GM12874 (cell line): ENCODE data around the gene SHANK1.

Source experiments
- TF ChIP-seq, protein P1 (sequence below): IDR thresholded peaks from 2 replicates; pipeline ENCODE4 v1.5.1; 2011; ENCODE audit warnings: low read depth, mild to moderate bottlenecking, control low read depth, low read length, moderate library complexity; ENCODE audit not compliant: insufficient read depth

The SHANK1 gene

GRCh38 chr19:50719566-50719965 is at the start of gene SHANK1:
Gene SHANK1, minus strand, starts transcription at chr19:50719802. Its CDS starts 2,883 bp downstream, at chr19:50716919.
- TF ChIP-seq, protein P1, sequence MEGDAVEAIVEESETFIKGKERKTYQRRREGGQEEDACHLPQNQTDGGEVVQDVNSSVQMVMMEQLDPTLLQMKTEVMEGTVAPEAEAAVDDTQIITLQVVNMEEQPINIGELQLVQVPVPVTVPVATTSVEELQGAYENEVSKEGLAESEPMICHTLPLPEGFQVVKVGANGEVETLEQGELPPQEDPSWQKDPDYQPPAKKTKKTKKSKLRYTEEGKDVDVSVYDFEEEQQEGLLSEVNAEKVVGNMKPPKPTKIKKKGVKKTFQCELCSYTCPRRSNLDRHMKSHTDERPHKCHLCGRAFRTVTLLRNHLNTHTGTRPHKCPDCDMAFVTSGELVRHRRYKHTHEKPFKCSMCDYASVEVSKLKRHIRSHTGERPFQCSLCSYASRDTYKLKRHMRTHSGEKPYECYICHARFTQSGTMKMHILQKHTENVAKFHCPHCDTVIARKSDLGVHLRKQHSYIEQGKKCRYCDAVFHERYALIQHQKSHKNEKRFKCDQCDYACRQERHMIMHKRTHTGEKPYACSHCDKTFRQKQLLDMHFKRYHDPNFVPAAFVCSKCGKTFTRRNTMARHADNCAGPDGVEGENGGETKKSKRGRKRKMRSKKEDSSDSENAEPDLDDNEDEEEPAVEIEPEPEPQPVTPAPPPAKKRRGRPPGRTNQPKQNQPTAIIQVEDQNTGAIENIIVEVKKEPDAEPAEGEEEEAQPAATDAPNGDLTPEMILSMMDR = no peak

- TF ChIP-seq, protein P1 = no peak
Observed at GRCh38 chr19:50768277-50768676, 48.7 kb upstream of the SHANK1 start.

GRCh38 chr19:50764409-50764808 is 44.8 kb upstream of the SHANK1 start:
- TF ChIP-seq, protein P1 = no peak

- TF ChIP-seq, protein P1 = no peak
Observed at GRCh38 chr19:50759886-50760285, 40.3 kb upstream of the SHANK1 start.

GRCh38 chr19:50753879-50754278 is 34.3 kb upstream of the SHANK1 start:
- TF ChIP-seq, protein P1 = no peak

DNA sequence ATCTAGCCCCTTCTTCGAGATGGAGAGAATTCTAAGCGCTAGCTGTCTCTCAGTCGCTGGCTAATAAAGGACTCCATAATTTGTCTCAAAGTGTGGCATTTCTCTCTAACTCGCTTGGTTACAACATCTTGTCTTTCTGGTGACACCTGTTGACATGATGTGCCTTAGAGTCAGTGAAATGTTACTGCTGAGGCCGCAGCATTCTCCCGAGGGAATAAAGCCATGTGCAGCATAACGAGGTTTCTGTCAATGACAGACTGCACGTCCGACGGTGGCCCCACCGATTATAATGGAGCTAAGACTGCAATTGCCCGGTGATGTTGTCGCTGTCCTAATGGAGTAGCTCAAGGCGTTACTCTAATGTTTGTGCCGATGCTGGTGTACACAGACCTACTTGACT is 30.4 kb upstream of the SHANK1 start:
- TF ChIP-seq, protein P1 = no peak

DNA sequence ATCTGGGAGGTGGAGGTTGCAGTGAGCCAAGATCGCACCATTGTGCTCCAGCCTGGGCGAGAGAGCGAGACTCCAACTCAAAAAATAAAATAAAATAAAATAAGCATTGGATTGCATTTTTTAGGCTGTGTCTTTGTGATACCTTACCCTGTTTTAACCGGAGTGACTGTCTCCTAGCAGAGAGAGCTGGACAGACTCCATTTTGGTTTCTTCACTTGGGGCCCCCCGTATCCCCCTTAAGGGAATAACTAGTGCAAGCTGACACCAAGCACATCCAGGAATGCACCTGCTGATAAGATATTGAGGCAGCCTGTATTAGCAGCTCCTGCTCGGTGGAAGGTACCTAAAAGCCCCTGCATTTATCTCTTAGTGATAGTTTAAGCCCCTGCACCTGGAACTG is 29.9 kb upstream of the SHANK1 start:
- TF ChIP-seq, protein P1 = no peak

- TF ChIP-seq, protein P1 = no peak
Observed at GRCh38 chr19:50745221-50745620, 25.6 kb upstream of the SHANK1 start.
